HEK293T (cell line): Measurements from ENCODE around the gene SUGCT.

Source experiments
- CTCF ChIA-PET: fragments of 350-600 bp; formaldehyde crosslinking; extraction: SDS; loops from one replicate; lab custom pipeline; 2021; ENCODE audit warnings: antibody characterized with exemption, inconsistent platforms; lab: Yijun Ruan, JAX
- POLR2A ChIA-PET: fragments of 350-600 bp; formaldehyde crosslinking; extraction: SDS; loops from one replicate; lab custom pipeline; 2020; ENCODE audit warnings: antibody characterized with exemption, inconsistent platforms; lab: Yijun Ruan, JAX
- DNase-seq: peaks from one replicate; pipeline ENCODE4 v3.0.0; 2012; ENCODE audit warnings: mixed read lengths; ENCODE audit errors: extremely low spot score
- ARNT ChIP-seq: fragments of 450-650 bp; IDR thresholded peaks from 2 replicates; pipeline ENCODE4 v1.6.1; 2017; ENCODE audit warnings: mild to moderate bottlenecking
- BHLHE40 ChIP-seq: fragments of 450-650 bp; IDR thresholded peaks from 2 replicates; pipeline ENCODE4 v1.6.1; 2016; ENCODE audit warnings: mild to moderate bottlenecking, moderate library complexity, borderline replicate concordance
- CTBP1 ChIP-seq: fragments of 450-650 bp; IDR thresholded peaks from 2 replicates; pipeline ENCODE4 v1.6.1; 2016; ENCODE audit warnings: borderline replicate concordance
- ELF4 ChIP-seq: fragments of 450-650 bp; IDR thresholded peaks from 2 replicates; pipeline ENCODE4 v1.6.1; 2017; ENCODE audit warnings: antibody characterized with exemption
- FOXA1 ChIP-seq: fragments of 450-650 bp; IDR thresholded peaks from 2 replicates; pipeline ENCODE4 v1.6.1; 2016; ENCODE audit warnings: mild to moderate bottlenecking
- FOXK2 ChIP-seq: fragments of 450-650 bp; IDR thresholded peaks from 2 replicates; pipeline ENCODE4 v1.6.1; 2016; ENCODE audit warnings: mild to moderate bottlenecking
- FOXM1 ChIP-seq: fragments of 450-650 bp; IDR thresholded peaks from 2 replicates; pipeline ENCODE4 v1.6.1; 2017; ENCODE audit warnings: mild to moderate bottlenecking, borderline replicate concordance
- HDGF ChIP-seq: fragments of 450-650 bp; IDR thresholded peaks from 2 replicates; pipeline ENCODE4 v1.6.1; 2017; ENCODE audit warnings: antibody characterized with exemption, borderline replicate concordance
- L3MBTL2 ChIP-seq: fragments of 450-650 bp; conservative IDR thresholded peaks from 2 replicates; pipeline ENCODE4 v1.6.1; 2016; ENCODE audit warnings: mild to moderate bottlenecking
- LEF1 ChIP-seq: fragments of 450-650 bp; IDR thresholded peaks from 2 replicates; pipeline ENCODE4 v1.6.1; 2017; ENCODE audit warnings: mild to moderate bottlenecking, borderline replicate concordance
- NFRKB ChIP-seq: fragments of 450-650 bp; IDR thresholded peaks from 2 replicates; pipeline ENCODE4 v1.6.1; 2016; ENCODE audit warnings: mild to moderate bottlenecking, moderate library complexity
- PKNOX1 ChIP-seq: fragments of 450-650 bp; IDR thresholded peaks from 2 replicates; pipeline ENCODE4 v1.6.1; 2016
- SP1 ChIP-seq: fragments of 450-650 bp; IDR thresholded peaks from 2 replicates; pipeline ENCODE4 v1.6.1; 2017
- SUZ12 ChIP-seq: fragments of 450-650 bp; IDR thresholded peaks from 2 replicates; pipeline ENCODE4 v1.6.1; 2016; ENCODE audit warnings: mild to moderate bottlenecking
- TARDBP ChIP-seq: fragments of 450-650 bp; IDR thresholded peaks from 2 replicates; pipeline ENCODE4 v1.6.1; 2016
- ZNF384 ChIP-seq: fragments of 450-650 bp; IDR thresholded peaks from 2 replicates; pipeline ENCODE4 v1.6.1; 2016

SUGCT gene

GRCh38 chr7:40879941-40880543, 745.2 kb downstream of the SUGCT start:
- POLR2A ChIA-PET: no interaction called here
- no peak for TF ChIP-seq TARDBP
- no peak for TF ChIP-seq PKNOX1
- TF ChIP-seq FOXK2: no peak
- TF ChIP-seq SUZ12: no peak
- no peak for TF ChIP-seq SP1
- TF ChIP-seq BHLHE40: no peak
- no peak for TF ChIP-seq ELF4
- no peak for TF ChIP-seq L3MBTL2
- TF ChIP-seq LEF1: no peak
- no peak for TF ChIP-seq HDGF
- TF ChIP-seq NFRKB: no peak
- no peak for DNase-seq
- CTCF ChIA-PET: no interaction called here

GRCh38 chr7:40880581-40880980, 745.8 kb downstream of the SUGCT start:
- no peak for DNase-seq
- CTCF ChIA-PET: no interaction called here
- POLR2A ChIA-PET: no interaction called here
- TF ChIP-seq HDGF (no peak), FOXA1 (no peak), ARNT (no peak), LEF1 (no peak), CTBP1 (no peak), SP1 (no peak), L3MBTL2 (no peak), SUZ12 (no peak), TARDBP (no peak), BHLHE40 (no peak), FOXM1 (no peak), ELF4 (no peak), ZNF384 (no peak)

- DNase-seq: no peak
- TF ChIP-seq HDGF (no peak), ELF4 (no peak), CTBP1 (no peak), FOXK2 (no peak), TARDBP (no peak), L3MBTL2 (no peak), ARNT (no peak), SP1 (no peak), SUZ12 (no peak), PKNOX1 (no peak), NFRKB (no peak), BHLHE40 (no peak), FOXA1 (no peak), FOXM1 (no peak), LEF1 (no peak), ZNF384 (no peak)
- CTCF ChIA-PET: no interaction called here
- POLR2A ChIA-PET: no interaction called here
These were observed 746.7 kb downstream of the SUGCT start for GRCh38 chr7:40881405-40881926.

- TF ChIP-seq NFRKB (no peak), SP1 (no peak), L3MBTL2 (no peak), FOXM1 (no peak), ELF4 (no peak), FOXA1 (no peak), CTBP1 (no peak), HDGF (no peak), PKNOX1 (no peak), ZNF384 (no peak), FOXK2 (no peak), ARNT (no peak), LEF1 (no peak), BHLHE40 (no peak), TARDBP (no peak), SUZ12 (no peak)
- DNase-seq: no peak
- ChIA-PET CTCF (no interaction called here), POLR2A (no interaction called here)
These were observed 747.4 kb downstream of the SUGCT start for GRCh38 chr7:40882071-40882658.

GRCh38 chr7:40883826-40884225, 749.0 kb downstream of the SUGCT start:
- DNase-seq: no peak
- ChIA-PET POLR2A (no interaction called here), CTCF (no interaction called here)
- TF ChIP-seq LEF1 (no peak), L3MBTL2 (no peak), SP1 (no peak), FOXM1 (no peak), ZNF384 (no peak), HDGF (no peak)

- no peak for DNase-seq
- no peak for TF ChIP-seq FOXA1
- TF ChIP-seq CTBP1: no peak
- TF ChIP-seq ELF4: no peak
- TF ChIP-seq ZNF384: no peak
- no peak for TF ChIP-seq L3MBTL2
- TF ChIP-seq BHLHE40: no peak
- TF ChIP-seq SUZ12: no peak
- TF ChIP-seq FOXK2: no peak
- no peak for TF ChIP-seq TARDBP
- no peak for TF ChIP-seq FOXM1
- no peak for TF ChIP-seq HDGF
- TF ChIP-seq PKNOX1: no peak
- TF ChIP-seq NFRKB: no peak
- TF ChIP-seq ARNT: no peak
- no peak for TF ChIP-seq LEF1
- no peak for TF ChIP-seq SP1
- CTCF ChIA-PET: no interaction called here
These were observed 749.4 kb downstream of the SUGCT start for GRCh38 chr7:40884241-40884640.

More at GRCh38 chr7:40884241-40884640, 749.4 kb downstream of the SUGCT start:
- POLR2A ChIA-PET: no interaction called here
